Keratinocyte (primary cell): ENCODE data around the gene FLT3LG. TPM values are rescaled to one million over a fixed set of nuclear protein-coding genes. Genes with fewer than 3 reads are reported as not detected.

Experiments
- DNase-seq: peaks from one replicate; pipeline ENCODE4 v3.0.0-alpha.2; 2011; ENCODE audit warnings: low read depth, missing footprints, low spot score
- FAIRE-seq: peaks from 2 replicates; lab custom pipeline; 2011; peaks lifted over from hg19 to GRCh38; lab: Jason Lieb, UNC
- H2AFZ ChIP-seq: 2 replicates; pipeline ENCODE4 v1.6.0; 2012; ENCODE audit warnings: low read length, control low read depth, inconsistent platforms; ENCODE audit not compliant: control insufficient read depth
- H3K27ac ChIP-seq: 2 replicates; pipeline ENCODE4 v1.5.1; 2011; ENCODE audit warnings: low read length; ENCODE audit not compliant: control insufficient read depth, insufficient read depth
- H3K27me3 ChIP-seq: 3 replicates; pipeline ENCODE4 v1.6.0; 2011; ENCODE audit warnings: low read length; ENCODE audit not compliant: control insufficient read depth, insufficient read depth; ENCODE audit errors: extremely low read depth
- H3K36me3 ChIP-seq, 2 experiments: 2 replicates in 1 of 2; 3 replicates in 1 of 2; pipeline ENCODE4 v1.5.1; 2011; ENCODE audit warnings: low read length in 2 of 2, mild to moderate bottlenecking in 1 of 2; ENCODE audit not compliant: control insufficient read depth in 2 of 2, insufficient read depth in 2 of 2; ENCODE audit errors: extremely low read depth in 1 of 2
- H3K4me1 ChIP-seq: 3 replicates; pipeline ENCODE4 v1.5.1; 2011; ENCODE audit warnings: low read length; ENCODE audit not compliant: control insufficient read depth, insufficient read depth; ENCODE audit errors: extremely low read depth
- H3K4me2 ChIP-seq: 3 replicates; pipeline ENCODE4 v1.6.0; 2011; ENCODE audit warnings: low read depth, low read length; ENCODE audit not compliant: control insufficient read depth, insufficient read depth; ENCODE audit errors: extremely low read depth
- H3K4me3 ChIP-seq, 3 experiments: fragments of 200-600 bp in 1 of 3; sonication (generic) in 1 of 3; 2 replicates in 2 of 3; 3 replicates in 1 of 3; pipeline ENCODE4 v1.5.1; 2011 to 2016; ENCODE audit warnings: low read length in 3 of 3, mild to moderate bottlenecking in 3 of 3, control low read depth in 2 of 3, inconsistent platforms in 1 of 3, low read depth in 1 of 3, mixed read lengths in 1 of 3, mixed run types in 1 of 3, moderate library complexity in 1 of 3; ENCODE audit not compliant: control insufficient read depth in 2 of 3, insufficient read depth in 2 of 3; ENCODE audit errors: extremely low read depth in 1 of 3
- H3K79me2 ChIP-seq: 2 replicates; pipeline ENCODE4 v1.6.0; 2012; ENCODE audit warnings: low read length; ENCODE audit not compliant: control insufficient read depth, insufficient read depth
- H3K9ac ChIP-seq: 3 replicates; pipeline ENCODE4 v1.6.0; 2011; ENCODE audit warnings: low read length; ENCODE audit not compliant: control insufficient read depth, insufficient read depth; ENCODE audit errors: extremely low read depth
- H3K9me1 ChIP-seq: 3 replicates; pipeline ENCODE4 v1.6.0; 2011; ENCODE audit warnings: low read length; ENCODE audit not compliant: control insufficient read depth, insufficient read depth; ENCODE audit errors: extremely low read depth
- H3K9me3 ChIP-seq: 2 replicates; pipeline ENCODE4 v1.5.1; 2012; ENCODE audit warnings: low read depth, low read length; ENCODE audit not compliant: control insufficient read depth
- H4K20me1 ChIP-seq: 3 replicates; pipeline ENCODE4 v1.6.0; 2011; ENCODE audit warnings: low read length; ENCODE audit not compliant: control insufficient read depth, insufficient read depth; ENCODE audit errors: extremely low read depth
- EZH2 ChIP-seq: IDR thresholded peaks from one replicate; pipeline ENCODE4 v1.6.1; 2012; ENCODE audit warnings: inconsistent platforms, mild to moderate bottlenecking, low read length, moderate library complexity
- dilution Hi-C: fragments of 300-500 bp; cut with MboI; formaldehyde crosslinking; loops from one replicate; pipeline ENCODE4 v1.7.0; 2020; ENCODE audit warnings: low sequenced_read_pairs; ENCODE audit not compliant: extremely low pct_ligation_motif_present
- polyA plus RNA-seq, 5 experiments: library from polyadenylated mRNA; depleted of rRNA in 3 of 5; stranded (reverse) in 3 of 5; stranded (forward) in 1 of 5; unstranded in 1 of 5; fragments of >200 nt; gene quantifications; 1 replicate in 1 of 5; 2 replicates in 3 of 5; 3 replicates in 1 of 5; pipeline versions ENCODE4 v1.2.1 to v1.2.3, GENCODE V29; 2011 to 2012; ENCODE audit warnings: missing spikeins in 2 of 5, low read depth in 1 of 5, low replicate concordance in 1 of 5
- TF ChIP-seq, protein P1 (sequence below), 3 experiments: IDR thresholded peaks in 1 of 3; conservative IDR thresholded peaks in 1 of 3; optimal IDR thresholded peaks in 1 of 3; 2 replicates in 2 of 3; 3 replicates in 1 of 3; pipeline versions ENCODE3 to v1.5.1; 2011; ENCODE audit warnings: low read length in 3 of 3, mild to moderate bottlenecking in 3 of 3, moderate library complexity in 2 of 3, control low read depth in 1 of 3, inconsistent platforms in 1 of 3; ENCODE audit not compliant: insufficient read depth in 2 of 3; ENCODE audit errors: extremely low read depth in 1 of 3

FLT3LG gene
- polyA plus RNA-seq, 1 donor (not counting 4 experiments of a cell fraction or from before 2014, with no cell fraction given): 0.80 TPM

DNA sequence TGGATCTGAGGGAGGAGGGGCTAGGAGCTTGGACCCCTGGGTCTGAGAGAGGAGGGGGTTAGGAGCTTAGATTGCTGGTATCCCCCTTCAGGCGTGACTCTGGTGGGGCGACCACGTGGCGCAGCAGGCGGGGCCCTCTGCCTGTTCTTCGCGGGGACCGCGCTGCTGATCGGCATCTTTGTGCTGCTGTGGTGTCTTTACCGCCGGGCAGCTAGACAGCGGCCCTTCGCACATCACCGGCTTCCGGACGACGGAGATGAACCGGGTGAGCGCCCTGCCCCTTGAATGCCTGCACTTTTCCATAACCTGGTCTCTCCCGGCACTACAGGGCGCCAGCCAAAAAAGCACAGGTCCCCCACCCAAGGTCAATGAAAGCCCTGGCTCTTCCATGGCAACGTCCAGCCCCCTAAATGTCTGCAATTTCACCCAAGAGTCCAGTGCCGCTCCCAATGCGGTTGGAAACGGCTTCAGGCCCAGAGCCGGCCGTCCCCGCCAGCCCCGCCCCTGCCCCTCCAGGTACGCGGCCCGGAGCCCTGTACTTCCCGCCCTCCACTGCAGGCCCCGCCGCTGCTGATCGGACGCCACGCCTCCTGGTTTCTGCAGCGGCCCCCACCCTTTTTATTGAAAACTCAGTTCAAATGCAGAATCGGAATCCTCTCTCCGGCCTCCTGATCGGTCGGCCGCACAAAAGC, 46.0 kb upstream of the FLT3LG start:
- Histone ChIP-seq H3K9ac (no peak overlapping the region), H3K4me2 (peak overlapping the region; percentile 83), H3K79me2 (no peaks in the 10 kb centered on the region), H4K20me1 (no peaks in the 10 kb centered on the region), H3K27ac (no peak overlapping the region), H3K27me3 (peaks cover 92% of the 10 kb centered on the region), H3K4me3 (peak overlapping the region in 2 of 3 experiments; percentile 13 to 29), H3K9me1 (no peaks in the 10 kb centered on the region), H3K36me3 (no peaks in the 10 kb centered on the region), H3K9me3 (no peaks in the 10 kb centered on the region), H3K4me1 (peaks cover 7% of the 10 kb centered on the region), H2AFZ (peak overlapping the region; percentile 63)
- TF ChIP-seq, protein P1, sequence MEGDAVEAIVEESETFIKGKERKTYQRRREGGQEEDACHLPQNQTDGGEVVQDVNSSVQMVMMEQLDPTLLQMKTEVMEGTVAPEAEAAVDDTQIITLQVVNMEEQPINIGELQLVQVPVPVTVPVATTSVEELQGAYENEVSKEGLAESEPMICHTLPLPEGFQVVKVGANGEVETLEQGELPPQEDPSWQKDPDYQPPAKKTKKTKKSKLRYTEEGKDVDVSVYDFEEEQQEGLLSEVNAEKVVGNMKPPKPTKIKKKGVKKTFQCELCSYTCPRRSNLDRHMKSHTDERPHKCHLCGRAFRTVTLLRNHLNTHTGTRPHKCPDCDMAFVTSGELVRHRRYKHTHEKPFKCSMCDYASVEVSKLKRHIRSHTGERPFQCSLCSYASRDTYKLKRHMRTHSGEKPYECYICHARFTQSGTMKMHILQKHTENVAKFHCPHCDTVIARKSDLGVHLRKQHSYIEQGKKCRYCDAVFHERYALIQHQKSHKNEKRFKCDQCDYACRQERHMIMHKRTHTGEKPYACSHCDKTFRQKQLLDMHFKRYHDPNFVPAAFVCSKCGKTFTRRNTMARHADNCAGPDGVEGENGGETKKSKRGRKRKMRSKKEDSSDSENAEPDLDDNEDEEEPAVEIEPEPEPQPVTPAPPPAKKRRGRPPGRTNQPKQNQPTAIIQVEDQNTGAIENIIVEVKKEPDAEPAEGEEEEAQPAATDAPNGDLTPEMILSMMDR (optimal IDR thresholded peaks at IDR 0.05 in 1 of 3, IDR thresholded peaks at IDR 0.05 in 1 of 3, conservative IDR thresholded peaks at IDR 0.05 in 1 of 3; ENCODE audit: extremely low read depth in 1 of 3, insufficient read depth in 2 of 3, low read length in 3 of 3): no peak
- TF ChIP-seq EZH2: peak; percentile 23
- DNase-seq: no peak
- no peak for FAIRE-seq
- dilution Hi-C loops: no loop called here

DNA sequence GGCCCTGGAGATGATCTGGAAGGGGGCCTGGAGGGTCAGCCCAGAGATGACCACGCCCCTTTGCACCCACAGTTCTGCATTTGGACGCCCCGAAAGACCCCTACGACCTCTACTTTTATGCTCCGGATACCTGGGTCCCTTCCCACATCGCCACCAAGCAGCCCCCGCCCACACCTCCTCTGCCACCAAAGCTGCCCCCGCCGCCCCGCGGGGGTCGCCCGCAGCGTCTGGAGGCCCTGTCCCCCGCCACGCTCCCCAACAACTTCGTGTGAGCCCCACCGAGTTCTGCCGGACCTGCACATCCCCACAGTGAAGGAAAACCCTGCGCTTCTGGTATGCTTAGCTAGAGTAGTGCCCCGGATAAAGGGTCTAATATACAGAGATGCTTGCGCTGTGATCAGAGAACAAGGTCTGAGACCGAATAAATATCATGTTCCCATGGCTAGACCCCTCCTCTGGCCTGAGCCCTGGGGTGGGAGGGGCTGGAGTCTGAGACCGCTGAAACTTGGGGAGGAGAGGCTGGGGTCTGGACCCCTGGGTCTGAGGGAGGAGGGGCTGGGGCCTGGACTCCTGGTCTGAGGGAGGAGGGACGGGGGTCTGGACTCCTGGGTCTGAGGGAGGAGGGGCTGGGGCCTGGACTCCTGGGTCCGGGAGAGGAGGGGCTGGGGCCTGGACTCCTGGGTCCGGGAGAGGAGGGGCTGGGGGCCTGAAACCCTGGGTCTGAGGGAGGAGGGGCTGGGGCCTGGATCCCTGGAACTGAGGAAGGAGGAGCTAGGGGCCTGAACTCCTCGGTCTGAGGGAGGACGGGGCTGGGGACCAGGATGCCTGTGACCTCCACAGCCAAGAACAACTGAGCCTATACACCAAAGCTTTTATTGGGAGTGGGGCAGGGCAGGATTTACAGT, 45.2 kb upstream of the FLT3LG start:
- no peak for TF ChIP-seq EZH2
- TF ChIP-seq, protein P1 (optimal IDR thresholded peaks at IDR 0.05 in 1 of 3, IDR thresholded peaks at IDR 0.05 in 1 of 3, conservative IDR thresholded peaks at IDR 0.05 in 1 of 3; ENCODE audit: extremely low read depth in 1 of 3, insufficient read depth in 2 of 3, low read length in 3 of 3): no peak
- Histone ChIP-seq H3K9me3 (no peaks in the 10 kb centered on the region), H3K4me1 (peaks cover 7% of the 10 kb centered on the region), H3K9ac (no peak overlapping the region), H3K9me1 (no peaks in the 10 kb centered on the region), H2AFZ (no peak overlapping the region), H3K27ac (no peak overlapping the region), H3K36me3 (no peaks in the 10 kb centered on the region), H3K4me3 (no peak overlapping the region), H3K27me3 (peaks cover 92% of the 10 kb centered on the region), H3K4me2 (peak overlapping the region; percentile 83), H3K79me2 (no peaks in the 10 kb centered on the region), H4K20me1 (no peaks in the 10 kb centered on the region)
- dilution Hi-C loops: no loop called here
- DNase-seq (no peak), FAIRE-seq (no peak)
